ENCODE results near the gene SLFNL1.

Gene SLFNL1

GRCh38 chr1:41021526-41022308, at the start of gene SLFNL1:
Gene SLFNL1 (minus strand): TSS chr1:41021725. CDS start chr1:41020660, 1,065 bp downstream.
- DNase-seq (ENCODE audit: low read depth in 3 of 3) = no peak

GRCh38 chr1:41056907-41057306, 35.4 kb upstream of the SLFNL1 start:
- no peak for DNase-seq (ENCODE audit: low read depth in 3 of 3)

GRCh38 chr1:41053316-41053715, 31.8 kb upstream of the SLFNL1 start:
- no peak for DNase-seq (ENCODE audit: low read depth in 3 of 3)

- no peak for DNase-seq (ENCODE audit: low read depth in 3 of 3)
Observed at GRCh38 chr1:41051022-41051421, 29.5 kb upstream of the SLFNL1 start.

GRCh38 chr1:41048540-41048939, 27.0 kb upstream of the SLFNL1 start:
- DNase-seq (ENCODE audit: low read depth in 3 of 3) = no peak

GRCh38 chr1:41046347-41046775, 24.8 kb upstream of the SLFNL1 start:
- DNase-seq (ENCODE audit: low read depth in 3 of 3) = no peak

GRCh38 chr1:41045740-41046139, 24.2 kb upstream of the SLFNL1 start:
- no peak for DNase-seq (ENCODE audit: low read depth in 3 of 3)

GRCh38 chr1:41044187-41044586, 22.7 kb upstream of the SLFNL1 start:
- DNase-seq (ENCODE audit: low read depth in 3 of 3) = no peak

- DNase-seq (ENCODE audit: low read depth in 3 of 3) = no peak
Observed at GRCh38 chr1:41041614-41042270, 20.2 kb upstream of the SLFNL1 start.

GRCh38 chr1:41038110-41038509, 16.6 kb upstream of the SLFNL1 start:
- DNase-seq (ENCODE audit: low read depth in 3 of 3) = no peak

- DNase-seq (ENCODE audit: low read depth in 3 of 3) = no peak
Observed at GRCh38 chr1:41037116-41037903, 15.8 kb upstream of the SLFNL1 start.

GRCh38 chr1:41033272-41033671, 11.7 kb upstream of the SLFNL1 start:
- DNase-seq (ENCODE audit: low read depth in 3 of 3) = no peak

GRCh38 chr1:41032147-41032546, 10.6 kb upstream of the SLFNL1 start:
- DNase-seq (ENCODE audit: low read depth in 3 of 3) = no peak

GRCh38 chr1:41030872-41031616, 9.5 kb upstream of the SLFNL1 start:
- DNase-seq (ENCODE audit: low read depth in 3 of 3) = no peak

GRCh38 chr1:41028034-41028642, 6.6 kb upstream of the SLFNL1 start:
- DNase-seq (ENCODE audit: low read depth in 3 of 3) = no peak

- DNase-seq (ENCODE audit: low read depth in 3 of 3) = no peak
Observed at GRCh38 chr1:41025979-41026819, 4.7 kb upstream of the SLFNL1 start.

GRCh38 chr1:41024953-41025352, 3.4 kb upstream of the SLFNL1 start:
- DNase-seq (ENCODE audit: low read depth in 3 of 3) = no peak

- DNase-seq (ENCODE audit: low read depth in 3 of 3) = no peak
Observed at GRCh38 chr1:41023279-41023990, 1.9 kb upstream of the SLFNL1 start.

GRCh38 chr1:41022424-41022823, 899 bp upstream of the SLFNL1 start:
- no peak for DNase-seq (ENCODE audit: low read depth in 3 of 3)

GRCh38 chr1:41020654-41021053, 871 bp downstream of the SLFNL1 start:
- no peak for DNase-seq (ENCODE audit: low read depth in 3 of 3)

Data from stimulated activated CD4-positive, alpha-beta T cell treated with anti-CD3 and anti-CD28 coated beads, TNF-alpha, amount 100 ng/mL, for 4 hours (primary cell).